22Rv1 (cell line): ENCODE results near the gene SGCD.

Experiments
- H3K27ac ChIP-seq: fragments of 450-650 bp; 2 replicates; pipeline ENCODE4 v1.5.1; 2017
- CTCF ChIP-seq: fragments of 450-650 bp; IDR thresholded peaks from 2 replicates; pipeline ENCODE4 v1.5.1; 2017; ENCODE audit warnings: mild to moderate bottlenecking
- ZFX ChIP-seq: fragments of 450-650 bp; IDR thresholded peaks from 2 replicates; pipeline ENCODE4 v1.6.1; 2017; ENCODE audit warnings: antibody characterized with exemption, borderline replicate concordance

Gene SGCD

GRCh38 chr5:156391139-156391538, 64.2 kb downstream of the SGCD start:
- TF ChIP-seq ZFX = no peak
- no peak for TF ChIP-seq CTCF

DNA sequence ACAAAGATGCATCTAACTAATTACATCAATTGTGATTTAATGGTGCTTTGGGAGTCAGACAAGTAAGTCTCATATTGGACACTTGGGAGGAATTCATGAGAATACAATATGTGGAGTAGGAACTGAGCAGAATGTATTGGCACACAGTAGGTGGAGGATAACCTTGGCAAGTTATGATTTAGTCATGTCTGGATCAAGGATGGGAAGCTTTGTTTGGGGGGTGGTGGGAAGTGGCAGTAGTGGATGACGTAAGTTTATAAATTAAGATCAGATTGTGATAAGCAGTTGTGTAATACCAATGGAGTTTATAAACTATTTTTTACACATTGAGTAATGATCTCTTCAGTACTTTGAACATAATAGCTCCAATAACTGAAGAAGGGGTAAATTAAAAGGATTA, 67.0 kb downstream of the SGCD start:
- TF ChIP-seq CTCF (no peak), ZFX (no peak)
- no peak overlapping the region for H3K27ac ChIP-seq

More at GRCh38 chr5:156391139-156391538, 64.2 kb downstream of the SGCD start:
- H3K27ac ChIP-seq = no peak overlapping the region

GRCh38 chr5:156394642-156395305, 67.8 kb downstream of the SGCD start:
- no peak for TF ChIP-seq CTCF
- TF ChIP-seq ZFX = no peak
- H3K27ac ChIP-seq = no peak overlapping the region

DNA sequence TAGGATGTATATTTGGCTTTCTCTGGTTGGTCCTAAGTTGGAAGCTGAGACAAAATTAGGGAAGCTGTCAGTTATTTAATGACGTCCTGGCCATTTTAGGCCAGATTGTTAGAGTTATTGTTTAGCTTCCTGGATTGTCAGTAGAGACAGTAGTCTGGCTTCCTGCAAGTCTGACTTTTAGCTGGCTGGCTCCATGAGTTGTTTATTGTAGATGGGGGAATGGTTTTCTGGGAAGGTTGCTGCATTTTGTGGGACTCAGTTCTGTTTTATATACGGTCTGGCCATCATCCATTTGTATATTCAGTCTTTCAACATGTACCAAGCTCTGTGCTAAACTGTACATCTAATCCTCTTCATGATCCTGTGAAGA, 68.3 kb downstream of the SGCD start:
- H3K27ac ChIP-seq = no peak overlapping the region
- TF ChIP-seq CTCF = no peak
- no peak for TF ChIP-seq ZFX

DNA sequence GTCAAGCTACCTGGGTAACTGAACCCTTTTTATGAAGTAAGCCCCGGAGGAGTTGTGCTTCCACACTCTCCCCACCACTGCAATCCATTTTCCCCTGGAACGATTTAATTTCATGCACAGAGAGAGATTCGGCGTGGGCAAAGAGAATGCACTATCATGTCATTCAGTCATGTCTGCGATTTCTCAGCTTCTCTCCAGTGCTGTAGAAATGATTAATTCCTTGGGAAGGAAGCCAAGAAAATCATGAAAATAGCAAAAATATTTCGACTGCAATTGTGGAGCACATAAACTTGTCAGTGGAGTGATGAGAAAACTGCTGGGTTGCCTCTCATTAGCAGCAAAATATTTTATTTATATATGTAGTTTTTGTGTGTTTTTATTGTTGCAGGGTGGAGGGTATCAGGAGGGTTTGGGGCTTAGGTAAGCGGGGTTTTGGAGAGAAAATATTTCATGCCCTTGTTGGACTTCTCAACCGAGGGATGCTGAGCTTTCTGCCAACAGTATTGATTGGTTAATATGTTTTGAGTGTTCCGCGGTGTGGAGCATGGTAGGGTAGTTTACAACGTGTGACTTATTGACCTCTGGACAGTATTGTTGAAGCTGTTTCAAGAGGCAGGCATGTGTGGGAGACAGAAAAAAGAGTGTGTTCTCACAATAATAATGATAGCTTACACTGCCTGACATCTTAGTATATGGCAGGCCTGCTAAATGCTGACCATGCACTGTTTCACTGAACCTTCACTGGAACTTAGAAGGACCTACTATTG, 69.3 kb downstream of the SGCD start:
- no peak overlapping the region for H3K27ac ChIP-seq
- no peak for TF ChIP-seq ZFX
- TF ChIP-seq CTCF = no peak

GRCh38 chr5:156396830-156397081, 69.8 kb downstream of the SGCD start:
- H3K27ac ChIP-seq = no peak overlapping the region
- TF ChIP-seq ZFX (no peak), CTCF (no peak)

DNA sequence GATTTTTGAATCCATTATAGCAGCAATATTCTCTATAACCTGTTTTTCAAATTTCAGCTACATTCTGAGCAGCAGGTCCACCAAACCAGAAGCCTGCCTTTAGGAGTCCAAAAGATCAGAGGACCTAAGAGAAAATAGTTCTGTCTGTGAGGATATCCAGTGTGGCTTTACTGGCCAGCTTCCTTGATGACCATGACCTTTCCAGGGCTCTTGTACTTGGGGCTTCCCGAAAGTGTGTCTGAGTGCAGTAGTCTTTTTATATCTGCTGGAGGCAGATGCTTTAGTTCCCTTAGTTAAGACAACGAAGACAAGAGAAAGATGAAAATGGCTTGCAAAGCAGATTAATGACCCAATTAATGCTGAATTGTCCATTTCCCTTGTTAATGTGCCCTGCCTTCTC, 72.4 kb downstream of the SGCD start:
- H3K27ac ChIP-seq = no peak overlapping the region
- TF ChIP-seq ZFX = no peak
- no peak for TF ChIP-seq CTCF
